ENCODE data around the gene RARG. TPM values are rescaled to one million over a fixed set of nuclear protein-coding genes. Genes with fewer than 3 reads are reported as not detected.

RARG gene
- total and polyA plus RNA-seq, 2 of the 8 experiments (the other 6 are each of a cell fraction or from before 2014, with no cell fraction given), result 68.6 to 68.9 TPM

- TF ChIP-seq CHD7 (IDR thresholded peaks at IDR 0.05; ENCODE audit: insufficient replicate concordance, low read length) (no peak), CBX5 (IDR thresholded peaks at IDR 0.05; ENCODE audit: low read depth, low read length) (no peak), JUND (IDR thresholded peaks at IDR 0.05; ENCODE audit: low read length) (no peak), SIX5 (IDR thresholded peaks at IDR 0.05; ENCODE audit: low read depth, low read length) (no peak), GABPA (IDR thresholded peaks at IDR 0.05; ENCODE audit: borderline replicate concordance, insufficient read depth, low read length) (no peak), SIRT6 (IDR thresholded peaks at IDR 0.05; ENCODE audit: low read length) (no peak), SIN3A (conservative IDR thresholded peaks at IDR 0.05 in 1 of 2, IDR thresholded peaks at IDR 0.05 in 1 of 2; ENCODE audit: low read depth in 1 of 2, low read length in 2 of 2) (0 out of 4 replicates have a peak, but pooled peaks of 1 of the 2 experiments have one; percentile 18), MAX (IDR thresholded peaks at IDR 0.05) (no peak), RXRA (IDR thresholded peaks at IDR 0.05; ENCODE audit: insufficient read depth, low read depth, low read length) (no peak)
Observed at GRCh38 chr12:53221203-53222080, 10.6 kb downstream of the RARG start (continued).
